PC-9 (cell line): ENCODE measurements around the gene SUSD3. TPM values are rescaled to one million over a fixed set of nuclear protein-coding genes. Genes with fewer than 3 reads are reported as not detected.

Source experiments
- BruUV-seq: library from RNA; stranded (reverse); fragments of 400-500 nt; replicated peaks from 2 replicates; lab custom pipeline; 2021; lab: Mats Ljungman, UMichigan
- CTCF ChIA-PET: fragments of 300-600 bp; sonication (Branson Sonifier 250); formaldehyde crosslinking; loops from one replicate; lab custom pipeline; 2022; ENCODE audit warnings: antibody characterized with exemption; lab: Charles Lee
- POLR2A ChIA-PET: fragments of 300-600 bp; sonication (Branson Sonifier 250); formaldehyde crosslinking; loops from one replicate; lab custom pipeline; 2022; ENCODE audit warnings: antibody characterized with exemption; ENCODE audit not compliant: unreplicated experiment; lab: Charles Lee
- DNase-seq, 2 experiments: peaks; one replicate each; pipeline versions ENCODE4 v3.0.0 to v3.0.0-alpha.2; 2015 to 2022; ENCODE audit warnings: mixed read lengths in 1 of 2
- H2AFZ ChIP-seq: fragments of 200-600 bp; sonication (generic); 2 replicates; pipeline ENCODE4 v1.8.1; 2017; ENCODE audit warnings: antibody characterized with exemption
- H3F3A ChIP-seq: fragments of 200-600 bp; sonication (generic); 2 replicates; pipeline ENCODE4 v1.8.1; 2017; ENCODE audit warnings: antibody characterized with exemption, mild to moderate bottlenecking, low read depth; ENCODE audit not compliant: insufficient read depth
- H3K27ac ChIP-seq: fragments of 200-600 bp; sonication (generic); 2 replicates; pipeline ENCODE4 v1.6.1; 2016; ENCODE audit warnings: mixed run types
- H3K27me3 ChIP-seq: fragments of 200-600 bp; sonication (generic); 2 replicates; pipeline ENCODE4 v1.6.1; 2016; ENCODE audit warnings: low read depth, mixed run types; ENCODE audit not compliant: insufficient read depth
- H3K36me3 ChIP-seq: fragments of 200-600 bp; sonication (generic); 2 replicates; pipeline ENCODE4 v1.6.1; 2016; ENCODE audit warnings: low read depth, mixed run types
- H3K4me1 ChIP-seq: fragments of 200-600 bp; sonication (generic); replicated peaks from 2 replicates; pipeline ENCODE4 v1.6.1; 2016; ENCODE audit warnings: mixed run types; ENCODE audit not compliant: insufficient read depth
- H3K4me2 ChIP-seq: fragments of 200-600 bp; sonication (generic); 2 replicates; pipeline ENCODE4 v1.6.1; 2017; ENCODE audit warnings: mixed run types
- H3K4me3 ChIP-seq: fragments of 200-600 bp; sonication (generic); 2 replicates; pipeline ENCODE4 v1.6.1; 2016; ENCODE audit warnings: mixed run types
- H3K79me2 ChIP-seq: fragments of 200-600 bp; sonication (generic); 2 replicates; pipeline ENCODE4 v1.6.1; 2017; ENCODE audit warnings: low read depth, mixed run types
- H3K9me2 ChIP-seq: fragments of 200-600 bp; sonication (generic); 2 replicates; pipeline ENCODE4 v1.8.1; 2017; ENCODE audit warnings: mild to moderate bottlenecking; ENCODE audit not compliant: insufficient read depth
- H3K9me3 ChIP-seq: fragments of 200-600 bp; sonication (generic); 2 replicates; pipeline ENCODE4 v1.8.1; 2016; ENCODE audit warnings: low read depth; ENCODE audit not compliant: insufficient read depth
- H4K20me1 ChIP-seq: fragments of 200-600 bp; sonication (generic); 2 replicates; pipeline ENCODE4 v1.8.1; 2017; ENCODE audit not compliant: insufficient read depth
- CTCF ChIP-seq: fragments of 200-600 bp; sonication (generic); conservative IDR thresholded peaks from 2 replicates; pipeline ENCODE4 v1.6.1; 2017; ENCODE audit warnings: mixed run types, antibody characterized with exemption, mild to moderate bottlenecking, moderate library complexity
- EZH2 ChIP-seq: fragments of 200-600 bp; sonication (generic); IDR thresholded peaks from 2 replicates; pipeline ENCODE4 v1.8.0; 2017; ENCODE audit warnings: antibody characterized with exemption, low read depth
- intact Hi-C: fragments of 100-400 bp; cut with micrococcal nuclease; formaldehyde crosslinking; loops from one replicate; pipeline ENCODE4 v1.10.0; 2022; ENCODE audit not compliant: unreplicated experiment
- total RNA-seq: library from RNA; stranded (reverse); gene quantifications from 2 replicates; pipeline ENCODE4 v1.2.3, GENCODE V29; 2021

SUSD3 gene
- total RNA-seq, 1 experiment from 2014 or later, result 8.4 TPM

- peak within 1 kb of the TSS; percentile 99 for H3K4me2 ChIP-seq
- BruUV-seq, result no TSS peak
- H3K27me3 ChIP-seq, result no peaks in the 10 kb centered on the region
- ChIA-PET CTCF (interaction anchor here (1.0 kb wide), 1 partner anchor 13 kb away, joined by 4 read pairs; no protein-coding TSS in a partner anchor), POLR2A (interaction anchor here (0.5 to 1.2 kb wide), 5 partner anchors 20 to 122 kb away, joined by 3 to 13 read pairs (median 3); no protein-coding TSS in a partner anchor)
- H3K36me3 ChIP-seq, result peaks cover 9% of the 10 kb centered on the region
- peaks cover 49% of the 10 kb centered on the region for H3K79me2 ChIP-seq
- intact Hi-C loops, result loop anchor here (5.0 to 10.0 kb wide), 5 partner anchors 34 to 1071 kb away; partner anchors contain the start of gene BICD2
- peak within 1 kb of the TSS; percentile 90 for H3K4me3 ChIP-seq
- TF ChIP-seq CTCF (no peak), EZH2 (no peak)
- H3K9me3 ChIP-seq, result peaks cover under 1% of the 10 kb centered on the region; the same call in 1 of the 2 replicates
- no peaks in the 10 kb centered on the region for H3K9me2 ChIP-seq
- DNase-seq, result peak in 1 of 2 experiments; percentile 71
- H4K20me1 ChIP-seq, result peaks cover 18% of the 10 kb centered on the region; the same call in 1 of the 2 replicates
- H3K27ac ChIP-seq, result peak within 1 kb of the TSS; percentile 82
- H3F3A ChIP-seq, result peaks cover 38% of the 10 kb centered on the region
- H3K4me1 ChIP-seq, result peaks cover 57% of the 10 kb centered on the region
- peak within 1 kb of the TSS; percentile 86 for H2AFZ ChIP-seq
These were observed 37.8 kb downstream of the SUSD3 start, which contains the start of gene CARD19 for GRCh38 chr9:93096131-93096802. Gene CARD19 (plus strand): TSS chr9:93096217. CDS start chr9:93096346, 129 bp downstream.

- Histone ChIP-seq H3K4me2 (peak overlapping the region; percentile 99), H4K20me1 (peaks cover 18% of the 10 kb centered on the region; the same call in 1 of the 2 replicates), H3K27me3 (no peaks in the 10 kb centered on the region), H2AFZ (peak overlapping the region; percentile 86; the same call in 1 of the 2 replicates), H3K79me2 (peaks cover 55% of the 10 kb centered on the region), H3K4me3 (peak overlapping the region; percentile 90), H3K9me3 (no peaks in the 10 kb centered on the region), H3K4me1 (peaks cover 53% of the 10 kb centered on the region), H3K9me2 (no peaks in the 10 kb centered on the region), H3F3A (peaks cover 32% of the 10 kb centered on the region), H3K36me3 (peaks cover 9% of the 10 kb centered on the region), H3K27ac (peak overlapping the region; percentile 67)
- intact Hi-C loops, result loop anchor here (5.0 to 10.0 kb wide), 5 partner anchors 35 to 1070 kb away; partner anchors contain the start of gene BICD2
- no peak for TF ChIP-seq CTCF
- TF ChIP-seq EZH2, result no peak
- BruUV-seq, result TSS peak; percentile 35
- ChIA-PET POLR2A (interaction anchor here (0.6 kb wide), 1 partner anchor 19 kb away, joined by 5 read pairs; no protein-coding TSS in a partner anchor), CTCF (interaction anchor here (1.0 kb wide), 1 partner anchor 12 kb away, joined by 4 read pairs; no protein-coding TSS in a partner anchor)
- DNase-seq, result no peak
These were observed 38.4 kb downstream of the SUSD3 start for GRCh38 chr9:93096811-93097382.

- Histone ChIP-seq H3K9me3 (no peaks in the 10 kb centered on the region), H4K20me1 (peaks cover 18% of the 10 kb centered on the region; the same call in 1 of the 2 replicates), H3K79me2 (peaks cover 63% of the 10 kb centered on the region), H3K9me2 (no peaks in the 10 kb centered on the region), H3K4me3 (peak overlapping the region; percentile 90), H3K4me2 (peak overlapping the region; percentile 99), H3K36me3 (peaks cover 11% of the 10 kb centered on the region), H3K4me1 (peaks cover 45% of the 10 kb centered on the region), H3K27ac (peak overlapping the region; percentile 67), H2AFZ (no peak overlapping the region), H3F3A (peaks cover 24% of the 10 kb centered on the region), H3K27me3 (no peaks in the 10 kb centered on the region)
- no TSS peak for BruUV-seq
- TF ChIP-seq CTCF (no peak), EZH2 (no peak)
- POLR2A ChIA-PET, result no interaction called here
- intact Hi-C loops, result loop anchor here (1.0 to 10.0 kb wide), 7 partner anchors 35 to 1070 kb away; partner anchors contain the start of gene BICD2
- DNase-seq, result no peak
- CTCF ChIA-PET, result no interaction called here
These were observed 39.2 kb downstream of the SUSD3 start for GRCh38 chr9:93097511-93098201.
